ENCODE data around the gene YARS1.
"Not testable (repeated sequence)": the region's sequence is repeated elsewhere in the genome, so short reads cannot be mapped to it uniquely, and the experiment has no call there.

The YARS1 gene

GRCh38 chr1:32816676-32817158 is 441 bp downstream of the YARS1 start:
- no peak for DNase-seq (ENCODE audit: low read depth)

- DNase-seq (ENCODE audit: low read depth): no peak
Observed at GRCh38 chr1:32813941-32814739, 3.0 kb downstream of the YARS1 start.

- DNase-seq (ENCODE audit: low read depth): no peak
Observed at GRCh38 chr1:32811917-32812316, 5.2 kb downstream of the YARS1 start.

- no peak for DNase-seq (ENCODE audit: low read depth)
Observed at GRCh38 chr1:32811265-32811664, 5.9 kb downstream of the YARS1 start.

- no peak for DNase-seq (ENCODE audit: low read depth)
Observed at GRCh38 chr1:32810358-32810757, 6.8 kb downstream of the YARS1 start.

- DNase-seq (ENCODE audit: low read depth): no peak
Observed at GRCh38 chr1:32808580-32808979, 8.6 kb downstream of the YARS1 start.

GRCh38 chr1:32806910-32807523 is 10.1 kb downstream of the YARS1 start:
- no peak for DNase-seq (ENCODE audit: low read depth)

GRCh38 chr1:32806290-32806689 is 10.9 kb downstream of the YARS1 start:
- DNase-seq (ENCODE audit: low read depth): no peak

GRCh38 chr1:32804460-32804859 is 12.7 kb downstream of the YARS1 start:
- DNase-seq (ENCODE audit: low read depth): not testable (repeated sequence)

GRCh38 chr1:32801096-32801715 is 16.0 kb downstream of the YARS1 start:
- no peak for DNase-seq (ENCODE audit: low read depth)

- no peak for DNase-seq (ENCODE audit: low read depth)
Observed at GRCh38 chr1:32798679-32799416, 18.3 kb downstream of the YARS1 start.

- DNase-seq (ENCODE audit: low read depth): no peak
Observed at GRCh38 chr1:32798191-32798590, 19.0 kb downstream of the YARS1 start.

GRCh38 chr1:32797456-32797855 is 19.7 kb downstream of the YARS1 start:
- no peak for DNase-seq (ENCODE audit: low read depth)

GRCh38 chr1:32795763-32796162 is 21.4 kb downstream of the YARS1 start:
- not testable (repeated sequence) for DNase-seq (ENCODE audit: low read depth)

GRCh38 chr1:32791881-32792280 is 25.3 kb downstream of the YARS1 start:
- DNase-seq (ENCODE audit: low read depth): no peak

GRCh38 chr1:32789356-32789755 is 27.8 kb downstream of the YARS1 start:
- DNase-seq (ENCODE audit: low read depth): not testable (repeated sequence)

GRCh38 chr1:32786856-32787255 is 30.3 kb downstream of the YARS1 start:
- no peak for DNase-seq (ENCODE audit: low read depth)

GRCh38 chr1:32784817-32785216 is 32.3 kb downstream of the YARS1 start:
- no peak for DNase-seq (ENCODE audit: low read depth)

GRCh38 chr1:32783851-32784250 is 33.3 kb downstream of the YARS1 start:
- DNase-seq (ENCODE audit: low read depth): no peak

- DNase-seq (ENCODE audit: low read depth): no peak
Observed at GRCh38 chr1:32782086-32782485, 35.1 kb downstream of the YARS1 start.

- DNase-seq (ENCODE audit: low read depth): no peak
Observed at GRCh38 chr1:32780628-32781234, 36.4 kb downstream of the YARS1 start.

- no peak for DNase-seq (ENCODE audit: low read depth)
Observed at GRCh38 chr1:32780005-32780404, 37.2 kb downstream of the YARS1 start.
